GM12874 (cell line): ENCODE data around the gene DHRS4L2.

Experiments used
- TF ChIP-seq, protein P1 (sequence below): IDR thresholded peaks from 2 replicates; pipeline ENCODE4 v1.5.1; 2011; ENCODE audit warnings: low read depth, mild to moderate bottlenecking, control low read depth, low read length, moderate library complexity; ENCODE audit not compliant: insufficient read depth

DHRS4L2 gene

DNA sequence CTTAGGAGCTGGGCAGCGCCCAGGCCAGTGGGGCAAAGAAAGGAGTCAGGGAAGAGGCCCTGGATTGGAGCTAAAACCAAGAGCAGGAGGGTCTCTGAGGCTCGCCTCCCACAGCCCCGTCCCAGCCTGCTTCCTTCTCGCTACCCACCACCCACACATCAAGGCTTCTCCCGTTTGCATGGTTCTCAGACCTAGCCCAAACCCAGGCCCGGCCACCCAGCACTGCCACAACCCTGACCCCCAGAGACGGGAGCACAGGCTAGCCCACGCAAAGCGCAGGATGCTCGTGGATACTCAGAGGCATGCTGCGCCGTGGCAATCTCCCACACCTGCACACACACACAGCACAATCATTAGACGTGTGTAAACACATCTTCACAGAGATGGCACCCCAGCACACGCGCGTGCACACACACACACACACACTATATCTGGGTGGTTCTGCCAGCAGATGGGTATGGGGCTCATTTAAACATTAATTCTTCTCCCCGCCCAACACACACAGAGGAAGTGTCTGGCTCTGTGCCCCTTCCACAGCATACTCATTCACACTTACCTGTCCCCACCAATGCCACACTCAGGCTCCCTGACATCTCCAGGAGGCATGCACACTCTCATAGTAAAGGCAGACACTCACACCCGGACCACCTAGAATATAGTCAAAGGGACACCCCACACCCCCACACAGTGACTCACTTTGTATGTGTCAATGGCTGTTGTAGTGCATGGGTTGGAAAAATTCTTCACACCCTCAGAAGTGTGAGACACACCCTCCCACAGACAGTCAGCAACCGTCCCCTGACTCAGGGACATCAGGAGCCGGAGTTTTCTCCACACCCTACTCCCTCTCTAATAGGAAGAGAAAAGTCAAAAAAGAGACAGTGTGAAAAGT is 64.2 kb downstream of the DHRS4L2 start:
- TF ChIP-seq, protein P1, sequence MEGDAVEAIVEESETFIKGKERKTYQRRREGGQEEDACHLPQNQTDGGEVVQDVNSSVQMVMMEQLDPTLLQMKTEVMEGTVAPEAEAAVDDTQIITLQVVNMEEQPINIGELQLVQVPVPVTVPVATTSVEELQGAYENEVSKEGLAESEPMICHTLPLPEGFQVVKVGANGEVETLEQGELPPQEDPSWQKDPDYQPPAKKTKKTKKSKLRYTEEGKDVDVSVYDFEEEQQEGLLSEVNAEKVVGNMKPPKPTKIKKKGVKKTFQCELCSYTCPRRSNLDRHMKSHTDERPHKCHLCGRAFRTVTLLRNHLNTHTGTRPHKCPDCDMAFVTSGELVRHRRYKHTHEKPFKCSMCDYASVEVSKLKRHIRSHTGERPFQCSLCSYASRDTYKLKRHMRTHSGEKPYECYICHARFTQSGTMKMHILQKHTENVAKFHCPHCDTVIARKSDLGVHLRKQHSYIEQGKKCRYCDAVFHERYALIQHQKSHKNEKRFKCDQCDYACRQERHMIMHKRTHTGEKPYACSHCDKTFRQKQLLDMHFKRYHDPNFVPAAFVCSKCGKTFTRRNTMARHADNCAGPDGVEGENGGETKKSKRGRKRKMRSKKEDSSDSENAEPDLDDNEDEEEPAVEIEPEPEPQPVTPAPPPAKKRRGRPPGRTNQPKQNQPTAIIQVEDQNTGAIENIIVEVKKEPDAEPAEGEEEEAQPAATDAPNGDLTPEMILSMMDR: no peak

DNA sequence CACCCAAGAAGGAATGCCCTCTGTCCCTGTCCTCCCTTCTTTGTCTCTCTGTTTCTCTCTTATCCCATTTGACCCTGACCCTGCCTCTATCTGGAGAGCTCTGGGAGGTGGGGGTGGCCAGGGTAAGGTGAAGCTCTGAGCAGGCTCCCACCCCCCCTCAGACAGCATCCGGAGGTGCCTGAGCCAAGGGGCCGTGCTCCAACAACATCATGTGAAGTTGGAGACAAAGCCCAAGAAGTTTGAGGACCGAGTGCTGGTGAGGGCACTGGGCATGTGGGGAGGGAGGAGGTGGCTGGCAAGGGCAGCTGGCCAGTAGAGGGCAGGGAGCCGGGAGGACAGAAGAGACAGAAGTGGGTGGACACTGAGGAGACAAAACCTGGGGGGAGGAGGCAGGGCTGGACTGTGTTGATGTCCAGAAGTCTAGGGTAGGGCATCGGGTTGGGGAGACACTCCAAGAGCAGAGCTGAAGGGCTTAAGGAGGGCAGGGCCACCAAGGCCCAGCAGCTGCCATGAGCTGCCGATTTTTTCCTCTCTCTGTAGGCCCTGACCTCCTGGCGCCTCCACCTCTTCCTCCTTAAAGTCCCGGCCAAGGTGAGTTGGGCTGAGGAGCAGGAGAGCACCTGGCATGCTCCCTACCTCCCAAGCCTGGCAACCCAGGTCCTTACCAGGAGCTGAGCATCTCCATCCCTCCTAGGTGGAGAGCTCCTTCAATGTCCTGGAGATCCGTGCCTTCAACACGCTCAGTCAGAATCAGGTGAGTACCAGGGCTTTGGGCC is 65.0 kb downstream of the DHRS4L2 start:
- TF ChIP-seq, protein P1: no peak

DNA sequence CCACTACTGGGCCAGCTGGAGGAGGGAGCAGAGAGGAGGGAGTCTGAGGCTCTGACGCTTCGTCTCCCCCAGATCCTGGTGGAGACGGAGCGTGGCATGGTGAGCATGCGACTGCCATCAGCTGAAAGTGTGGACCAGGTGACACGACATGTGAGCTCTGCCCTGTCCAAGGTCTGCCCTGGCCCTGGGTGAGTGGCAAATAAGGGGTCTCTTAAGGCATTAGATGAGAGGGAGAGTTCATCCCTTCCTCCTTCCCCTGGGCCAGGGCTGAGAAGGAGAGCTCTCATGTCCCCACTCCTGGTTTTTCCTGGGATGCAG is 65.6 kb downstream of the DHRS4L2 start:
- TF ChIP-seq, protein P1: no peak

DNA sequence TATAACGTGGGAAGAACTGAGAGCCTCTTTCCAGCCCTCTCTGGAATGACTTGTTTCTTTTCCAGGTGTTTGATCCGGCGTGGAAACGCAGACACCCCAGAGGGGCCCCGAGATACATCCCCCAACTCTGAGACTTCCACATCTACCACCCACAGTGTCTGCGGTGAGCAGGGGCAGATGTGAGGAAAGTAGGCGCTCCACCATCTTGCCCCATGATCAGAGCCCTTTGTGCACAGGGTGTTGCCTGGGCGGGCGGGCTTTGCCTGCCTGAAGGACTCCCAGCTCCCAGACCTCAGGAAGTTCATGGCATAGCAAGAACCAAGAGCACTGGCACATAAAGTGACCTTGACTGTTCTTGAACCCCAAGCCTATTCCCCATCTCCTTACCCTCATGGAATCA is 65.9 kb downstream of the DHRS4L2 start:
- TF ChIP-seq, protein P1: no peak
